Endometrium (tissue), 2 donors: ENCODE results near the gene KANSL3.
"Not testable (repeated sequence)": the region's sequence is repeated elsewhere in the genome, so short reads cannot be mapped to it uniquely, and the experiment has no call there.

Source experiments
- FAIRE-seq: peaks from 2 replicates; lab custom pipeline; 2012; peaks lifted over from hg19 to GRCh38; lab: Jason Lieb, UNC
- donor health status: control.
- donor health status: control.

Gene KANSL3

GRCh38 chr2:96638144-96639121, at the start of gene KANSL3:
Gene KANSL3, minus strand, starts transcription at chr2:96638312. Its CDS starts 1,177 bp downstream, at chr2:96637135.
- FAIRE-seq, result peak; percentile 82

GRCh38 chr2:96687266-96687665, 49.2 kb upstream of the KANSL3 start:
- FAIRE-seq, result no peak

GRCh38 chr2:96685577-96686459, 47.7 kb upstream of the KANSL3 start:
- FAIRE-seq, result no peak

GRCh38 chr2:96684883-96685576, 46.9 kb upstream of the KANSL3 start:
- FAIRE-seq, result no peak

- no peak for FAIRE-seq
Measured at GRCh38 chr2:96683972-96684820, 46.1 kb upstream of the KANSL3 start.

- FAIRE-seq, result no peak
Measured at GRCh38 chr2:96683307-96683706, 45.2 kb upstream of the KANSL3 start.

GRCh38 chr2:96681540-96681939, 43.4 kb upstream of the KANSL3 start:
- no peak for FAIRE-seq

- no peak for FAIRE-seq
Measured at GRCh38 chr2:96680561-96681141, 42.5 kb upstream of the KANSL3 start.

- no peak for FAIRE-seq
Measured at GRCh38 chr2:96679848-96680247, 41.7 kb upstream of the KANSL3 start.

GRCh38 chr2:96669539-96670215, 31.6 kb upstream of the KANSL3 start:
- no peak for FAIRE-seq

GRCh38 chr2:96668771-96669170, 30.7 kb upstream of the KANSL3 start:
- no peak for FAIRE-seq

GRCh38 chr2:96665717-96666116, 27.6 kb upstream of the KANSL3 start:
- not testable (repeated sequence) for FAIRE-seq

- no peak for FAIRE-seq
Measured at GRCh38 chr2:96665083-96665569, 27.0 kb upstream of the KANSL3 start.

- no peak for FAIRE-seq
Measured at GRCh38 chr2:96664366-96664925, 26.3 kb upstream of the KANSL3 start.

- FAIRE-seq, result no peak
Measured at GRCh38 chr2:96663829-96664228, 25.7 kb upstream of the KANSL3 start.

GRCh38 chr2:96663177-96663576, 25.1 kb upstream of the KANSL3 start:
- FAIRE-seq, result no peak

- no peak for FAIRE-seq
Measured at GRCh38 chr2:96662360-96662759, 24.2 kb upstream of the KANSL3 start.

GRCh38 chr2:96661324-96661723, 23.2 kb upstream of the KANSL3 start:
- FAIRE-seq, result no peak

- no peak for FAIRE-seq
Measured at GRCh38 chr2:96656540-96656939, 18.4 kb upstream of the KANSL3 start.

GRCh38 chr2:96655526-96655925, 17.4 kb upstream of the KANSL3 start:
- FAIRE-seq, result no peak
